IMR-90 (cell line): ENCODE measurements around the gene TM7SF2. TPM values are rescaled to one million over a fixed set of nuclear protein-coding genes. Genes with fewer than 3 reads are reported as not detected.

Experiments
- ATAC-seq: fragments of 200-7000 bp; cut with Tn5 transposase; 2 replicates; pipeline ENCODE4 v1.9.1; 2020; ENCODE audit warnings: low read depth, mild to moderate bottlenecking, moderate library complexity
- BruUV-seq: library from RNA; stranded (reverse); fragments of 400-500 nt; replicated peaks from 2 replicates; lab custom pipeline; 2021; lab: Mats Ljungman, UMichigan
- CTCF ChIA-PET: fragments of 300-600 bp; formaldehyde crosslinking; extraction: SDS; loops from one replicate; lab custom pipeline; 2021; ENCODE audit warnings: antibody characterized with exemption; lab: Yijun Ruan, JAX
- POLR2A ChIA-PET: fragments of 300-600 bp; sonication (Branson Sonifier 250); formaldehyde crosslinking; loops from one replicate; lab custom pipeline; 2022; ENCODE audit warnings: antibody characterized with exemption; ENCODE audit not compliant: unreplicated experiment; lab: Charles Lee
- DNase-seq: peaks from one replicate; pipeline ENCODE4 v3.0.0; 2013
- H2AFZ ChIP-seq: replicated peaks from 2 replicates; pipeline ENCODE3; 2013; ENCODE audit warnings: low read length, mild to moderate bottlenecking; ENCODE audit not compliant: poor library complexity
- H2AK5ac ChIP-seq: 2 replicates; pipeline ENCODE4 v1.6.1; 2013; ENCODE audit warnings: low read depth, low read length, inconsistent platforms
- H2AK9ac ChIP-seq: replicated peaks from 2 replicates; pipeline ENCODE3; 2013; ENCODE audit warnings: mild to moderate bottlenecking, low read depth, low read length, moderate library complexity; ENCODE audit not compliant: poor library complexity
- H2BK120ac ChIP-seq: 2 replicates; pipeline ENCODE4 v1.6.1; 2013; ENCODE audit warnings: low read depth, low read length, inconsistent platforms
- H2BK15ac ChIP-seq: 3 replicates; pipeline ENCODE4 v1.6.1; 2013; ENCODE audit warnings: low read depth, low read length, inconsistent platforms
- H2BK20ac ChIP-seq: 2 replicates; pipeline ENCODE4 v1.6.1; 2013; ENCODE audit warnings: low read depth, mild to moderate bottlenecking, inconsistent platforms, low read length, moderate library complexity
- H2BK5ac ChIP-seq: 2 replicates; pipeline ENCODE4 v1.6.1; 2013; ENCODE audit warnings: mild to moderate bottlenecking, low read depth, low read length, inconsistent platforms; ENCODE audit not compliant: poor library complexity, severe bottlenecking
- H3K14ac ChIP-seq: replicated peaks from 2 replicates; pipeline ENCODE4 v1.6.1; 2013; ENCODE audit warnings: low read depth, low read length, inconsistent platforms
- H3K18ac ChIP-seq: 2 replicates; pipeline ENCODE4 v1.6.1; 2013; ENCODE audit warnings: low read depth, low read length, control low read depth
- H3K23ac ChIP-seq: 2 replicates; pipeline ENCODE4 v1.6.1; 2013; ENCODE audit warnings: low read depth, low read length, inconsistent platforms
- H3K27ac ChIP-seq: 2 replicates; pipeline ENCODE4 v1.5.1; 2013; ENCODE audit warnings: mild to moderate bottlenecking, control low read depth, low read length; ENCODE audit not compliant: insufficient read depth
- H3K27me3 ChIP-seq: 2 replicates; pipeline ENCODE4 v1.6.1; 2013; ENCODE audit warnings: low read length; ENCODE audit not compliant: control insufficient read depth, insufficient read depth
- H3K36me3 ChIP-seq: 2 replicates; pipeline ENCODE4 v1.6.1; 2013; ENCODE audit warnings: low read length, mixed read lengths; ENCODE audit not compliant: control insufficient read depth, insufficient read depth
- H3K4ac ChIP-seq: 2 replicates; pipeline ENCODE4 v1.6.1; 2013; ENCODE audit warnings: low read depth, low read length, inconsistent platforms
- H3K4me1 ChIP-seq: 2 replicates; pipeline ENCODE4 v1.6.1; 2013; ENCODE audit warnings: low read length, mixed read lengths; ENCODE audit not compliant: control insufficient read depth, insufficient read depth
- H3K4me2 ChIP-seq: 2 replicates; pipeline ENCODE4 v1.6.1; 2013; ENCODE audit warnings: low read depth, mild to moderate bottlenecking, control low read depth, low read length, moderate library complexity
- H3K4me3 ChIP-seq: 2 replicates; pipeline ENCODE4 v1.5.1; 2013; ENCODE audit warnings: low read depth, mild to moderate bottlenecking, control low read depth, low read length, moderate library complexity; ENCODE audit not compliant: insufficient read depth
- H3K56ac ChIP-seq: 2 replicates; pipeline ENCODE4 v1.6.1; 2013; ENCODE audit warnings: low read length, inconsistent platforms; ENCODE audit not compliant: insufficient read depth; ENCODE audit errors: extremely low read depth
- H3K79me1 ChIP-seq, 2 experiments: 2 replicates each; pipeline ENCODE4 v1.6.1; 2013; ENCODE audit warnings: low read length in 2 of 2, inconsistent platforms in 1 of 2, low read depth in 1 of 2
- H3K9ac ChIP-seq: 2 replicates; pipeline ENCODE4 v1.6.1; 2013; ENCODE audit warnings: low read depth, low read length, control low read depth
- H3K9me1 ChIP-seq: 2 replicates; pipeline ENCODE4 v1.6.1; 2013; ENCODE audit warnings: low read length, inconsistent platforms; ENCODE audit not compliant: insufficient read depth
- H3K9me3 ChIP-seq: 2 replicates; pipeline ENCODE4 v1.6.1; 2013; ENCODE audit warnings: low read length; ENCODE audit not compliant: control insufficient read depth, insufficient read depth
- H4K20me1 ChIP-seq: 2 replicates; pipeline ENCODE4 v1.6.1; 2013; ENCODE audit warnings: low read length, inconsistent platforms; ENCODE audit not compliant: insufficient read depth
- H4K5ac ChIP-seq: 2 replicates; pipeline ENCODE4 v1.6.1; 2013; ENCODE audit warnings: mild to moderate bottlenecking, low read depth, low read length, control low read depth
- H4K8ac ChIP-seq, 2 experiments: 2 replicates each; pipeline ENCODE4 v1.6.1; 2013; ENCODE audit warnings: low read depth in 2 of 2, low read length in 2 of 2, control low read depth in 1 of 2, inconsistent platforms in 1 of 2
- H4K91ac ChIP-seq: 2 replicates; pipeline ENCODE4 v1.6.1; 2013; ENCODE audit warnings: low read depth, low read length, inconsistent platforms; ENCODE audit not compliant: insufficient read depth
- CHD1 ChIP-seq: IDR thresholded peaks from 2 replicates; pipeline ENCODE4 v1.6.1; 2012; ENCODE audit warnings: low read depth, low read length, improper control_type of control experiment
- CTCF ChIP-seq: conservative IDR thresholded peaks from 2 replicates; pipeline ENCODE4 v1.5.1; 2012; ENCODE audit warnings: mild to moderate bottlenecking, low read depth, low read length, improper control_type of control experiment
- ELK1 ChIP-seq: fragments of 150-350 bp; IDR thresholded peaks from 2 replicates; pipeline ENCODE4 v1.6.1; 2016; ENCODE audit warnings: low read depth, mild to moderate bottlenecking, low read length, moderate library complexity, borderline replicate concordance
- FOS ChIP-seq: fragments of 150-350 bp; IDR thresholded peaks from 2 replicates; pipeline ENCODE4 v1.6.1; 2016; ENCODE audit warnings: low read depth, low read length
- MXI1 ChIP-seq: IDR thresholded peaks from 2 replicates; pipeline ENCODE4 v1.6.1; 2012; ENCODE audit warnings: low read depth, mild to moderate bottlenecking, low read length, moderate library complexity, borderline replicate concordance
- NFE2L2 ChIP-seq: fragments of 150-350 bp; IDR thresholded peaks from 2 replicates; pipeline ENCODE4 v1.6.1; 2016; ENCODE audit warnings: low read depth, mild to moderate bottlenecking, low read length
- RCOR1 ChIP-seq: IDR thresholded peaks from 2 replicates; pipeline ENCODE4 v1.6.1; 2012; ENCODE audit warnings: mild to moderate bottlenecking, low read length, improper control_type of control experiment; ENCODE audit not compliant: insufficient replicate concordance
- WGBS, 2 experiments: methylation state at CpG; one replicate each; pipeline versions ENCODE4 v1.1.5 to v1.1.7; 2013; ENCODE audit warnings: missing lambda C conversion rate in 2 of 2; ENCODE audit not compliant: insufficient read length in 1 of 2; ENCODE audit errors: extremely low coverage in 2 of 2; 5-methylcytosine and 5-hydroxymethylcytosine counted together
- dilution Hi-C: fragments of 300-500 bp; cut with HindIII; formaldehyde crosslinking; loops from one replicate; pipeline ENCODE4 v1.14.3; 2018; ENCODE audit warnings: low sequenced_read_pairs; ENCODE audit not compliant: unreplicated experiment
- in situ Hi-C: fragments of 300-500 bp; cut with MboI; formaldehyde crosslinking; loops from 3 replicates; pipeline ENCODE4 v1.14.3; 2019; ENCODE audit warnings: low sequenced_read_pairs, inconsistent platforms, mixed read lengths
- intact Hi-C: fragments of 100-400 bp; cut with micrococcal nuclease; formaldehyde crosslinking; loops from 2 replicates; pipeline ENCODE4 v1.10.0; 2022
- polyA plus RNA-seq, 3 experiments: library from polyadenylated mRNA; depleted of rRNA; stranded (reverse); fragments of >200 nt; gene quantifications; 2 replicates each; pipeline ENCODE4 v1.2.3, GENCODE V29; 2012; ENCODE audit warnings: low replicate concordance in 1 of 3
- total RNA-seq: library from RNA; depleted of rRNA; stranded (reverse); fragments of >200 nt; gene quantifications from 2 replicates; pipeline ENCODE4 v1.2.3, GENCODE V29; 2012

TM7SF2 gene
- total and polyA plus RNA-seq, 2 of the 4 experiments (the other 2 are of a cell fraction): 5.7 to 7.6 TPM

GRCh38 chr11:65113839-65114238, 2.2 kb downstream of the TM7SF2 start:
- Histone ChIP-seq H3K9me1 (0 out of 2 replicates have a peak, but pooled peaks cover 2% of the 10 kb centered on the region), H4K20me1 (peaks cover 11% of the 10 kb centered on the region; the same call in 1 of the 2 replicates), H3K9me3 (no peaks in the 10 kb centered on the region), H4K5ac (no peak overlapping the region), H3K4me1 (peaks cover 20% of the 10 kb centered on the region), H2AK5ac (no peak overlapping the region), H2AK9ac (peak overlapping the region; percentile 67), H3K4me3 (no peak overlapping the region), H3K4me2 (no peak overlapping the region), H2BK120ac (no peak overlapping the region), H3K56ac (no peak overlapping the region), H3K27me3 (no peaks in the 10 kb centered on the region), H2AFZ (no peak overlapping the region), H3K23ac (no peak overlapping the region), H3K4ac (no peak overlapping the region), H3K14ac (no peak overlapping the region), H3K18ac (no peak overlapping the region), H4K8ac (no peak overlapping the region), H3K27ac (no peak overlapping the region), H3K79me1 (peaks cover 0 to 29% of the 10 kb centered on the region in 2 experiments), H3K9ac (no peak overlapping the region), H4K91ac (no peak overlapping the region), H3K36me3 (peaks cover 10% of the 10 kb centered on the region), H2BK5ac (no peak overlapping the region), H2BK20ac (no peak overlapping the region), H2BK15ac (no peak overlapping the region)
- in situ Hi-C loops: no loop called here
- WGBS, 2 experiments: 97% methylated on average over 3 of the region's 6 CpGs; no CpG with 5 or more reads in 1 of the 2 experiments
- TF ChIP-seq FOS (no peak), NFE2L2 (no peak), CTCF (no peak), MXI1 (no peak), CHD1 (no peak), ELK1 (no peak), RCOR1 (no peak)
- ATAC-seq: no peak
- DNase-seq: no peak
- dilution Hi-C loops: no loop called here
- BruUV-seq: no TSS peak
- ChIA-PET POLR2A (no interaction called here), CTCF (interaction anchor here (0.6 kb wide), 1 partner anchor 598 kb away, joined by 3 read pairs; no protein-coding TSS in a partner anchor)
- intact Hi-C loops: loop anchor here (5.0 kb wide), 1 partner anchor 138 kb away; no protein-coding TSS in a partner anchor
